Nephron progenitor cell (in vitro differentiated cells): Measurements from ENCODE around the gene DNASE2B.

ENCODE experiments used
- DNase-seq: peaks from one replicate; pipeline ENCODE4 v3.0.0; 2021
- H3K27ac Mint-ChIP-seq: 2 replicates; pipeline ENCODE4 v1.8.0; 2021; ENCODE audit warnings: mild to moderate bottlenecking, moderate library complexity, mixed read lengths
- H3K27me3 Mint-ChIP-seq: 2 replicates; pipeline ENCODE4 v1.8.0; 2021; ENCODE audit warnings: mild to moderate bottlenecking, low read depth, mixed read lengths; ENCODE audit not compliant: poor library complexity
- H3K36me3 Mint-ChIP-seq: 2 replicates; pipeline ENCODE4 v1.8.0; 2021; ENCODE audit warnings: low read depth, mixed read lengths
- H3K4me1 Mint-ChIP-seq: 2 replicates; pipeline ENCODE4 v1.8.0; 2021; ENCODE audit warnings: mixed read lengths
- H3K4me3 Mint-ChIP-seq: 2 replicates; pipeline ENCODE4 v1.8.0; 2021; ENCODE audit warnings: mild to moderate bottlenecking, moderate library complexity, mixed read lengths
- H3K9me3 Mint-ChIP-seq: 2 replicates; pipeline ENCODE4 v1.8.0; 2021; ENCODE audit warnings: mild to moderate bottlenecking, moderate library complexity, mixed read lengths
- CTCF ChIP-seq: fragments of 200-600 bp; sonication (generic); IDR thresholded peaks from 2 replicates; pipeline ENCODE4 v1.5.0; 2021; ENCODE audit warnings: antibody characterized with exemption

The DNASE2B gene

GRCh38 chr1:84363019-84363418 lies 35.3 kb upstream of the DNASE2B start:
- DNase-seq: no peak
- H3K27ac Mint-ChIP-seq: no peak overlapping the region
- peaks cover 4% of the 10 kb centered on the region for H3K9me3 Mint-ChIP-seq
- no peak for TF ChIP-seq CTCF
- H3K36me3 Mint-ChIP-seq: peaks cover 4% of the 10 kb centered on the region
- no peaks in the 10 kb centered on the region for H3K27me3 Mint-ChIP-seq
- peaks cover 5% of the 10 kb centered on the region for H3K4me1 Mint-ChIP-seq
- H3K4me3 Mint-ChIP-seq: no peak overlapping the region

- Mint-ChIP-seq H3K27ac (no peak overlapping the region), H3K36me3 (peaks cover 4% of the 10 kb centered on the region), H3K4me1 (peaks cover 5% of the 10 kb centered on the region)
These were observed 34.7 kb upstream of the DNASE2B start for GRCh38 chr1:84363622-84364021.

GRCh38 chr1:84365225-84366221 lies 32.8 kb upstream of the DNASE2B start:
- TF ChIP-seq CTCF: no peak
- Mint-ChIP-seq H3K27me3 (peaks cover 5% of the 10 kb centered on the region), H3K9me3 (peaks cover 13% of the 10 kb centered on the region), H3K4me1 (peaks cover 5% of the 10 kb centered on the region), H3K27ac (no peak overlapping the region), H3K4me3 (no peak overlapping the region), H3K36me3 (peaks cover 4% of the 10 kb centered on the region)
- DNase-seq: no peak

More at GRCh38 chr1:84363622-84364021, 34.7 kb upstream of the DNASE2B start:
- Mint-ChIP-seq H3K27me3 (no peaks in the 10 kb centered on the region), H3K9me3 (peaks cover 5% of the 10 kb centered on the region), H3K4me3 (no peak overlapping the region)
- no peak for DNase-seq
- no peak for TF ChIP-seq CTCF

GRCh38 chr1:84366786-84367185 lies 31.5 kb upstream of the DNASE2B start:
- no peak for DNase-seq
- no peak for TF ChIP-seq CTCF
- Mint-ChIP-seq H3K27ac (no peak overlapping the region), H3K4me3 (no peak overlapping the region), H3K36me3 (peaks cover 4% of the 10 kb centered on the region), H3K27me3 (peaks cover 5% of the 10 kb centered on the region), H3K9me3 (peaks cover 13% of the 10 kb centered on the region), H3K4me1 (peaks cover 5% of the 10 kb centered on the region)

- Mint-ChIP-seq H3K4me3 (no peak overlapping the region), H3K4me1 (peaks cover 5% of the 10 kb centered on the region), H3K36me3 (peaks cover 4% of the 10 kb centered on the region), H3K27me3 (peaks cover 5% of the 10 kb centered on the region), H3K27ac (no peak overlapping the region), H3K9me3 (peaks cover 13% of the 10 kb centered on the region)
- no peak for TF ChIP-seq CTCF
- no peak for DNase-seq
These were observed 31.1 kb upstream of the DNASE2B start for GRCh38 chr1:84367219-84367618.
